OCI-LY3 (cell line): Measurements from ENCODE around the gene DCC.
A peak's percentile ranks its signal among the peaks of the same experiment; 100 is the strongest.

Source experiments
- H2AFZ ChIP-seq: fragments of 200-600, 300-600 bp; shearing (Covaris generic); 2 replicates; pipeline ENCODE4 v1.6.0; 2014; ENCODE audit warnings: antibody characterized with exemption, low read depth, low read length
- H3K27ac ChIP-seq: fragments of 200-600, 300-600 bp; sonication (generic); 2 replicates; pipeline ENCODE4 v1.5.1; 2014; ENCODE audit warnings: mild to moderate bottlenecking, low read length, moderate library complexity, mixed read lengths
- H3K27me3 ChIP-seq: fragments of 200-600, 300-600 bp; sonication (generic); 2 replicates; pipeline ENCODE4 v1.6.1; 2014; ENCODE audit warnings: low read depth, low read length, mixed read lengths
- H3K36me3 ChIP-seq: fragments of 200-600, 300-600 bp; sonication (generic); replicated peaks from 2 replicates; pipeline ENCODE3; 2014; ENCODE audit warnings: low read depth, low read length, mixed read lengths
- H3K4me1 ChIP-seq: fragments of 300-600, 200-600 bp; sonication (generic); 2 replicates; pipeline ENCODE4 v1.6.1; 2014; ENCODE audit warnings: low read length, mixed read lengths
- H3K4me2 ChIP-seq: fragments of 200-600, 300-600 bp; sonication (generic); 2 replicates; pipeline ENCODE4 v1.6.1; 2014; ENCODE audit warnings: low read length, mixed read lengths
- H3K4me3 ChIP-seq: fragments of 300-600, 200-600 bp; sonication (generic); 2 replicates; pipeline ENCODE4 v1.5.1; 2014; ENCODE audit warnings: antibody characterized with exemption, mild to moderate bottlenecking, low read length, moderate library complexity
- H3K79me2 ChIP-seq: fragments of 300-600, 200-600 bp; shearing (Covaris generic); 2 replicates; pipeline ENCODE4 v1.6.1; 2014; ENCODE audit warnings: mild to moderate bottlenecking, low read length, mixed read lengths
- H3K9ac ChIP-seq: fragments of 300-600, 200-600 bp; shearing (Covaris generic); 2 replicates; pipeline ENCODE4 v1.6.0; 2014; ENCODE audit warnings: mild to moderate bottlenecking, low read length, moderate library complexity
- H3K9me3 ChIP-seq: fragments of 200-600, 300-600 bp; shearing (Covaris generic); 2 replicates; pipeline ENCODE4 v1.6.1; 2014; ENCODE audit warnings: low read length, mixed read lengths; ENCODE audit not compliant: insufficient read depth
- H4K20me1 ChIP-seq: fragments of 200-600, 300-600 bp; sonication (generic); 2 replicates; pipeline ENCODE4 v1.6.1; 2016; ENCODE audit warnings: low read length, mixed read lengths; ENCODE audit not compliant: insufficient read depth
- CTCF ChIP-seq: fragments of 200-600, 300-600 bp; sonication (generic); IDR thresholded peaks from 2 replicates; pipeline ENCODE4 v1.5.1; 2014; ENCODE audit warnings: antibody characterized with exemption, low read length, low read depth
- EZH2phosphoT487 ChIP-seq: fragments of 200-600 bp; shearing (Covaris generic); IDR thresholded peaks from 2 replicates; pipeline ENCODE4 v1.6.1; 2018; ENCODE audit warnings: antibody characterized with exemption, mixed run types, low read depth

Gene DCC

GRCh38 chr18:52995875-52996274 lies 655.9 kb downstream of the DCC start:
- Histone ChIP-seq H3K4me1 (0 out of 2 replicates have a peak, but pooled peaks cover 6% of the 10 kb centered on the region), H3K4me2 (no peak overlapping the region), H4K20me1 (no peaks in the 10 kb centered on the region), H3K4me3 (no peak overlapping the region), H3K27me3 (peaks cover 8% of the 10 kb centered on the region), H3K36me3 (no peaks in the 10 kb centered on the region), H3K9ac (no peak overlapping the region), H3K27ac (no peak overlapping the region), H3K9me3 (no peaks in the 10 kb centered on the region), H2AFZ (no peak overlapping the region), H3K79me2 (no peaks in the 10 kb centered on the region)
- TF ChIP-seq CTCF (no peak), EZH2phosphoT487 (no peak)

GRCh38 chr18:52999633-53000032 lies 659.6 kb downstream of the DCC start:
- Histone ChIP-seq H3K9ac (no peak overlapping the region), H3K4me3 (no peak overlapping the region)
- TF ChIP-seq EZH2phosphoT487 (no peak), CTCF (peak; percentile 74)

GRCh38 chr18:53004798-53005197 lies 664.8 kb downstream of the DCC start:
- TF ChIP-seq EZH2phosphoT487 = no peak
- TF ChIP-seq CTCF = peak; percentile 45
- Histone ChIP-seq H3K9ac (no peak overlapping the region), H3K4me3 (no peak overlapping the region), H2AFZ (no peak overlapping the region), H3K36me3 (no peaks in the 10 kb centered on the region), H3K79me2 (no peaks in the 10 kb centered on the region), H3K9me3 (no peaks in the 10 kb centered on the region), H3K27ac (no peak overlapping the region), H3K4me1 (no peaks in the 10 kb centered on the region), H4K20me1 (no peaks in the 10 kb centered on the region), H3K27me3 (0 out of 2 replicates have a peak, but pooled peaks cover 7% of the 10 kb centered on the region), H3K4me2 (no peak overlapping the region)

More at GRCh38 chr18:52999633-53000032, 659.6 kb downstream of the DCC start:
- H3K27me3 ChIP-seq = 0 out of 2 replicates have a peak, but pooled peaks cover 7% of the 10 kb centered on the region
- no peaks in the 10 kb centered on the region for H4K20me1 ChIP-seq
- no peaks in the 10 kb centered on the region for H3K79me2 ChIP-seq
- no peaks in the 10 kb centered on the region for H3K36me3 ChIP-seq
- no peak overlapping the region for H3K4me2 ChIP-seq
- no peaks in the 10 kb centered on the region for H3K4me1 ChIP-seq
- H2AFZ ChIP-seq = no peak overlapping the region
- H3K27ac ChIP-seq = no peak overlapping the region
- H3K9me3 ChIP-seq = no peaks in the 10 kb centered on the region

- no peaks in the 10 kb centered on the region for H3K9me3 ChIP-seq
- no peak overlapping the region for H3K4me3 ChIP-seq
- no peak for TF ChIP-seq EZH2phosphoT487
- no peak for TF ChIP-seq CTCF
Measured at GRCh38 chr18:53018791-53019190, 678.8 kb downstream of the DCC start.

More at GRCh38 chr18:53018791-53019190, 678.8 kb downstream of the DCC start:
- no peaks in the 10 kb centered on the region for H3K79me2 ChIP-seq
- H4K20me1 ChIP-seq = no peaks in the 10 kb centered on the region
- H3K4me2 ChIP-seq = no peak overlapping the region
- H3K36me3 ChIP-seq = no peaks in the 10 kb centered on the region
- H3K27me3 ChIP-seq = no peaks in the 10 kb centered on the region
- no peak overlapping the region for H3K27ac ChIP-seq
- H3K4me1 ChIP-seq = no peaks in the 10 kb centered on the region
- H3K9ac ChIP-seq = no peak overlapping the region
- H2AFZ ChIP-seq = no peak overlapping the region
